Measurements from ENCODE around the gene MAML3. TPM values are rescaled to one million over a fixed set of nuclear protein-coding genes. Genes with fewer than 3 reads are reported as not detected.

MAML3 gene
- total RNA-seq, 4 donors from 2014 or later, result 16.1 to 40.0 (median 18.1) TPM

GRCh38 chr4:140152751-140153418 is 1.1 kb downstream of the MAML3 start:
- intact Hi-C loops (cut with DNase I; ENCODE audit: low total_unique reads) (loop anchor here (10.0 kb wide), 1 partner anchor 238 kb away; no protein-coding TSS in a partner anchor), in situ Hi-C loops (cut with MboI; ENCODE audit: low pct_ligation_motif_present in 1 of 4, low pct_unique_long_range_greater_than_20kb in 1 of 4, low sequenced_read_pairs in 3 of 4) (loop anchor here in 1 of 4 donors (10.0 kb wide), 1 partner anchor 418 kb away; no protein-coding TSS in a partner anchor)
- Histone ChIP-seq H3K36me3 (no peaks in the 10 kb centered on the region), H3K27me3 (no peaks in the 10 kb centered on the region), H3K4me3 (peak overlapping the region; percentile 64 to 85 (median 78)), H3K4me1 (peaks cover 7 to 34% (median 11%) of the 10 kb centered on the region in 4 donors), H3K9me3 (no peaks in the 10 kb centered on the region), H3K27ac (peak overlapping the region; percentile 93 to 99 (median 98))
- TF ChIP-seq POLR2A (IDR thresholded peaks at IDR 0.05) (peak; percentile 45), CTCF (IDR thresholded peaks at IDR 0.05) (no peak), POLR2AphosphoS5 (IDR thresholded peaks at IDR 0.05) (peak in 2 of 3 donors; percentile 51), EP300 (IDR thresholded peaks at IDR 0.05; ENCODE audit: low read depth) (no peak)
- WGBS, 2 donors (ENCODE audit: low coverage in 1 of 2), result 1% methylated on average over 27 of the region's 54 CpGs; no CpG with 5 or more reads in 1 of the 2 donors
- DNase-seq, result peak; percentile 61

GRCh38 chr4:140152013-140152703 is 1.8 kb downstream of the MAML3 start:
- Histone ChIP-seq H3K4me1 (peaks cover 1 to 27% (median 5%) of the 10 kb centered on the region in 4 donors), H3K27ac (peak overlapping the region; percentile 93 to 99 (median 98)), H3K4me3 (peak overlapping the region; percentile 64 to 85 (median 78)), H3K36me3 (no peaks in the 10 kb centered on the region), H3K9me3 (no peaks in the 10 kb centered on the region), H3K27me3 (no peaks in the 10 kb centered on the region)
- intact Hi-C loops (cut with DNase I; ENCODE audit: low total_unique reads) (loop anchor here (10.0 kb wide), 1 partner anchor 237 kb away; no protein-coding TSS in a partner anchor), in situ Hi-C loops (cut with MboI; ENCODE audit: low pct_ligation_motif_present in 1 of 4, low pct_unique_long_range_greater_than_20kb in 1 of 4, low sequenced_read_pairs in 3 of 4) (loop anchor here in 1 of 4 donors (10.0 kb wide), 1 partner anchor 417 kb away; no protein-coding TSS in a partner anchor)
- TF ChIP-seq EP300 (IDR thresholded peaks at IDR 0.05; ENCODE audit: low read depth) (no peak), POLR2AphosphoS5 (IDR thresholded peaks at IDR 0.05) (peak; percentile 7 to 64 (median 59)), POLR2A (IDR thresholded peaks at IDR 0.05) (peak; percentile 59), CTCF (IDR thresholded peaks at IDR 0.05) (peak; percentile 23 to 57 (median 36))
- peak; percentile 83 for DNase-seq
- WGBS, 2 donors (ENCODE audit: low coverage in 1 of 2), result 0 to 1% methylated on average over 1 to 38 of the region's 50 CpGs

GRCh38 chr4:140151699-140152012 is 2.3 kb downstream of the MAML3 start:
- in situ Hi-C loops (cut with MboI; ENCODE audit: low pct_ligation_motif_present in 1 of 4, low pct_unique_long_range_greater_than_20kb in 1 of 4, low sequenced_read_pairs in 3 of 4), result loop anchor here in 1 of 4 donors (10.0 kb wide), 1 partner anchor 417 kb away; no protein-coding TSS in a partner anchor
- peak in 1 of 3 donors; percentile 2 for TF ChIP-seq POLR2AphosphoS5 (IDR thresholded peaks at IDR 0.05)
- TF ChIP-seq EP300 (IDR thresholded peaks at IDR 0.05; ENCODE audit: low read depth), result no peak
- intact Hi-C loops (cut with DNase I; ENCODE audit: low total_unique reads), result loop anchor here (2.0 to 10.0 kb wide), 2 partner anchors 237 to 417 kb away; no protein-coding TSS in a partner anchor
- Histone ChIP-seq H3K9me3 (no peaks in the 10 kb centered on the region), H3K27ac (peak overlapping the region; percentile 93 to 99 (median 98)), H3K27me3 (no peaks in the 10 kb centered on the region), H3K4me3 (peak overlapping the region; percentile 64 to 85 (median 78)), H3K4me1 (peaks cover 0 to 22% (median 4%) of the 10 kb centered on the region in 4 donors), H3K36me3 (no peaks in the 10 kb centered on the region)
- 0% methylated on average over 6 to 11 of the region's 11 CpGs for WGBS, 2 donors (ENCODE audit: low coverage in 1 of 2)
- peak; percentile 84 for DNase-seq

GRCh38 chr4:140150886-140151698 is 2.9 kb downstream of the MAML3 start:
- intact Hi-C loops (cut with DNase I; ENCODE audit: low total_unique reads), result loop anchor here (2.0 to 10.0 kb wide), 2 partner anchors 236 to 416 kb away; no protein-coding TSS in a partner anchor
- DNase-seq, result peak; percentile 87
- Histone ChIP-seq H3K27ac (peak overlapping the region; percentile 93 to 99 (median 98)), H3K36me3 (no peaks in the 10 kb centered on the region), H3K4me1 (peaks cover 0 to 17% (median 4%) of the 10 kb centered on the region in 4 donors), H3K27me3 (no peaks in the 10 kb centered on the region), H3K9me3 (no peaks in the 10 kb centered on the region), H3K4me3 (peak overlapping the region; percentile 64 to 85 (median 78))
- TF ChIP-seq POLR2A (IDR thresholded peaks at IDR 0.05) (peak; percentile 56), EP300 (IDR thresholded peaks at IDR 0.05; ENCODE audit: low read depth) (no peak), CTCF (IDR thresholded peaks at IDR 0.05) (no peak), POLR2AphosphoS5 (IDR thresholded peaks at IDR 0.05) (peak; percentile 15 to 86 (median 78))
- 1% methylated on average over 51 of the region's 84 CpGs; no CpG with 5 or more reads in 1 of the 2 donors for WGBS, 2 donors (ENCODE audit: low coverage in 1 of 2)
- in situ Hi-C loops (cut with MboI; ENCODE audit: low pct_ligation_motif_present in 1 of 4, low pct_unique_long_range_greater_than_20kb in 1 of 4, low sequenced_read_pairs in 3 of 4), result loop anchor here in 1 of 4 donors (10.0 kb wide), 1 partner anchor 416 kb away; no protein-coding TSS in a partner anchor

Data from transverse colon (tissue), 4 donors.